ENCODE results near the gene EHHADH. TPM values are rescaled to one million over a fixed set of nuclear protein-coding genes. Genes with fewer than 3 reads are reported as not detected.
A peak's percentile ranks its signal among the peaks of the same experiment; 100 is the strongest.

Gene EHHADH
- total and polyA plus RNA-seq, 9 of the 15 experiments (the other 6 are each of a cell fraction or from before 2014, with no cell fraction given): 3.6 to 6.4 (median 5.4) TPM

- H3K9ac ChIP-seq (ENCODE audit: insufficient read depth in 1 of 2, low read depth in 2 of 2, low read length in 2 of 2): no peak overlapping the region
- H3K4me2 ChIP-seq (ENCODE audit: insufficient read depth, low read length): no peak overlapping the region
- peak overlapping the region; percentile 35; the same call in 1 of the 2 replicates for H2AFZ ChIP-seq (ENCODE audit: low read depth, low read length)
- BruUV-seq (replicated peaks): no TSS peak
- intact Hi-C loops (cut with micrococcal nuclease) (no loop called here), in situ Hi-C loops (cut with MboI) (no loop called here)
- CTCF ChIA-PET (ENCODE audit: low intra/inter-chr PET ratio): no interaction called here
- H3K27me3 ChIP-seq (ENCODE audit: control insufficient read depth in 2 of 2, insufficient read depth in 2 of 2, low read length in 2 of 2): no peaks in the 10 kb centered on the region
- ATAC-seq: no peak
- DNase-seq (ENCODE audit: extremely low read depth in 1 of 4, low spot score in 3 of 4): no peak
- FAIRE-seq: no peak
- TF ChIP-seq ZHX1 (conservative IDR thresholded peaks at IDR 0.05; ENCODE audit: low read length) (0 out of 2 replicates have a peak, but pooled peaks have one; percentile 62), PCBP1 (IDR thresholded peaks at IDR 0.05; ENCODE audit: low read depth, low read length, poor library complexity, severe bottlenecking) (no peak), GABPA (tag; conservative IDR thresholded peaks at IDR 0.05; ENCODE audit: low read depth) (no peak), YY1 (IDR thresholded peaks at IDR 0.05; ENCODE audit: borderline replicate concordance in 1 of 3, control insufficient read depth in 1 of 3, extremely low read depth in 1 of 3, insufficient read depth in 3 of 3, insufficient read length in 1 of 3, insufficient replicate concordance in 2 of 3, low read depth in 1 of 3, low read length in 2 of 3) (peak in 2 of 3 experiments; percentile 47 to 86), ZBTB33 (CRISPR knock-in tag; IDR thresholded peaks at IDR 0.05) (peak; percentile 43; the same call in 1 of the 2 replicates)
- H3K9me3 ChIP-seq (replicated peaks; ENCODE audit: control insufficient read depth, insufficient read depth, low read depth, low read length): no peaks in the 10 kb centered on the region
- POLR2A ChIA-PET: interaction anchor here (0.7 kb wide), 1 partner anchor 11 kb away, joined by 3 read pairs; the partner anchor contains the start of gene EHHADH
- no peak overlapping the region for H3K4me3 ChIP-seq
- no peak overlapping the region for H3K27ac ChIP-seq (ENCODE audit: extremely low read depth, low read depth, low read length)
- H3K36me3 ChIP-seq (ENCODE audit: control insufficient read depth, insufficient read depth, low read length): no peaks in the 10 kb centered on the region
- H3K4me1 ChIP-seq (replicated peaks in 1 of 2; ENCODE audit: control insufficient read depth in 2 of 2, insufficient read depth in 2 of 2, low read length in 2 of 2): peaks cover 4 to 7% of the 10 kb centered on the region in 2 experiments; a peak in 3 of 5 replicates
- WGBS (ENCODE audit: insufficient coverage, low coverage, missing lambda C conversion rate): 76% methylated on average over 20 of the region's 25 CpGs
- no peaks in the 10 kb centered on the region for H3K9me1 ChIP-seq (ENCODE audit: control insufficient read depth, insufficient read depth, low read length)
- no peaks in the 10 kb centered on the region for H4K20me1 ChIP-seq (replicated peaks; ENCODE audit: control insufficient read depth, insufficient read depth, low read length)
- no peaks in the 10 kb centered on the region for H3K79me2 ChIP-seq (ENCODE audit: control insufficient read depth, insufficient read depth, low read length)
Observed at GRCh38 chr3:185264849-185265553, 11.2 kb upstream of the EHHADH start.

Data from K562 (cell line).